DOHH2 (cell line): ENCODE results near the gene KDSR.

ENCODE experiments used
- H3F3A ChIP-seq: fragments of 200-600 bp; sonication (generic), shearing (Covaris generic); 2 replicates; pipeline ENCODE4 v1.6.0; 2016; ENCODE audit warnings: antibody characterized with exemption, mild to moderate bottlenecking; ENCODE audit not compliant: control insufficient read depth, insufficient read depth
- H3K27ac ChIP-seq: fragments of 200-600 bp; sonication (generic); 2 replicates; pipeline ENCODE4 v1.5.1; 2014; ENCODE audit warnings: low read depth, mild to moderate bottlenecking, low read length, moderate library complexity
- H3K27me3 ChIP-seq: fragments of 200-600 bp; sonication (generic); 2 replicates; pipeline ENCODE4 v1.6.1; 2014; ENCODE audit warnings: mild to moderate bottlenecking, low read length, mixed read lengths; ENCODE audit not compliant: control insufficient read depth
- H3K36me3 ChIP-seq: fragments of 200-600 bp; sonication (generic); 2 replicates; pipeline ENCODE4 v1.6.1; 2014; ENCODE audit warnings: mild to moderate bottlenecking, low read length, moderate library complexity, mixed read lengths; ENCODE audit not compliant: control insufficient read depth
- H3K4me1 ChIP-seq: fragments of 200-600 bp; sonication (generic); 2 replicates; pipeline ENCODE4 v1.6.1; 2014; ENCODE audit warnings: mild to moderate bottlenecking, low read length, mixed read lengths; ENCODE audit not compliant: control insufficient read depth
- H3K4me2 ChIP-seq: fragments of 200-600 bp; sonication (generic); 2 replicates; pipeline ENCODE4 v1.6.0; 2014; ENCODE audit warnings: mild to moderate bottlenecking, low read length, moderate library complexity
- H3K4me3 ChIP-seq: fragments of 200-600 bp; sonication (generic); 2 replicates; pipeline ENCODE4 v1.5.1; 2014; ENCODE audit warnings: mild to moderate bottlenecking, low read length, mixed read lengths
- H3K79me2 ChIP-seq: fragments of 200-600 bp; sonication (generic); 2 replicates; pipeline ENCODE4 v1.6.1; 2014; ENCODE audit warnings: mild to moderate bottlenecking, low read length, mixed read lengths; ENCODE audit not compliant: control insufficient read depth
- H3K9me2 ChIP-seq: fragments of 200-600 bp; sonication (generic); replicated peaks from 2 replicates; pipeline ENCODE4 v1.6.1; 2014; ENCODE audit warnings: mild to moderate bottlenecking, low read length, mixed read lengths; ENCODE audit not compliant: control insufficient read depth
- H3K9me3 ChIP-seq: fragments of 200-600 bp; sonication (generic); 2 replicates; pipeline ENCODE4 v1.6.1; 2014; ENCODE audit warnings: antibody characterized with exemption, low read length, mixed read lengths; ENCODE audit not compliant: control insufficient read depth, insufficient read depth
- H4K20me1 ChIP-seq: fragments of 200-600 bp; sonication (generic); 2 replicates; pipeline ENCODE4 v1.6.0; 2014; ENCODE audit warnings: low read depth, mild to moderate bottlenecking, antibody characterized with exemption, low read length, moderate library complexity; ENCODE audit not compliant: control insufficient read depth, insufficient read depth
- CTCF ChIP-seq: fragments of 200-600 bp; sonication (generic); IDR thresholded peaks from one replicate; pipeline ENCODE4 v1.5.1; 2014; ENCODE audit warnings: antibody characterized with exemption, mild to moderate bottlenecking, low read depth, low read length; ENCODE audit not compliant: poor library complexity, severe bottlenecking
- EZH2phosphoT487 ChIP-seq: fragments of 200-600 bp; sonication (generic); IDR thresholded peaks from 2 replicates; pipeline ENCODE4 v1.6.1; 2017; ENCODE audit warnings: borderline replicate concordance, mild to moderate bottlenecking, antibody characterized with exemption, low read length, moderate library complexity, mixed read lengths

The KDSR gene

GRCh38 chr18:63320975-63321265 is 46.1 kb downstream of the KDSR start:
- Histone ChIP-seq H3K27ac (peak overlapping the region; percentile 81), H3K36me3 (peaks cover 37% of the 10 kb centered on the region), H3K4me1 (peaks cover 33% of the 10 kb centered on the region), H3K27me3 (peaks cover 25% of the 10 kb centered on the region), H3K4me2 (peak overlapping the region; percentile 72), H3K79me2 (peaks cover 46% of the 10 kb centered on the region), H3K9me3 (no peaks in the 10 kb centered on the region), H3K4me3 (peak overlapping the region; percentile 82), H3F3A (peaks cover 16% of the 10 kb centered on the region), H4K20me1 (peaks cover 10% of the 10 kb centered on the region; the same call in 1 of the 2 replicates), H3K9me2 (no peaks in the 10 kb centered on the region)
- TF ChIP-seq EZH2phosphoT487 (no peak), CTCF (no peak)

- no peaks in the 10 kb centered on the region for H3K9me3 ChIP-seq
- H3K27me3 ChIP-seq: peaks cover 25% of the 10 kb centered on the region
- H3K27ac ChIP-seq: peak overlapping the region; percentile 81
- H3K4me2 ChIP-seq: peak overlapping the region; percentile 72
- peaks cover 51% of the 10 kb centered on the region for H3K79me2 ChIP-seq
- H4K20me1 ChIP-seq: peaks cover 11% of the 10 kb centered on the region; the same call in 1 of the 2 replicates
- TF ChIP-seq EZH2phosphoT487 (no peak), CTCF (no peak)
- peaks cover 33% of the 10 kb centered on the region for H3K4me1 ChIP-seq
- no peaks in the 10 kb centered on the region for H3K9me2 ChIP-seq
- peaks cover 20% of the 10 kb centered on the region for H3F3A ChIP-seq
- H3K4me3 ChIP-seq: peak overlapping the region; percentile 82
- peaks cover 43% of the 10 kb centered on the region for H3K36me3 ChIP-seq
Observed at GRCh38 chr18:63320123-63320974, 46.7 kb downstream of the KDSR start.

GRCh38 chr18:63319383-63320122 is 47.5 kb downstream of the KDSR start, which contains the start of gene BCL2:
BCL2 (minus strand) TSS chr18:63319769.
- Histone ChIP-seq H3K79me2 (peaks cover 59% of the 10 kb centered on the region), H4K20me1 (peaks cover 19% of the 10 kb centered on the region; the same call in 1 of the 2 replicates), H3K27me3 (peaks cover 25% of the 10 kb centered on the region), H3K4me1 (peaks cover 33% of the 10 kb centered on the region), H3F3A (peaks cover 20% of the 10 kb centered on the region), H3K4me2 (peak within 1 kb of the TSS; percentile 72), H3K27ac (peak within 1 kb of the TSS; percentile 82), H3K4me3 (peak within 1 kb of the TSS; percentile 82), H3K9me3 (no peaks in the 10 kb centered on the region), H3K36me3 (peaks cover 51% of the 10 kb centered on the region), H3K9me2 (no peaks in the 10 kb centered on the region)
- no peak for TF ChIP-seq CTCF
- TF ChIP-seq EZH2phosphoT487: no peak
